ENCODE measurements around the gene USP34. TPM values are rescaled to one million over a fixed set of nuclear protein-coding genes. Genes with fewer than 3 reads are reported as not detected.

USP34 gene
- total RNA-seq, 1 donor from 2014 or later: 139 TPM

- no peaks in the 10 kb centered on the region for H3K27me3 Mint-ChIP-seq
- no peak overlapping the region for H3K27ac Mint-ChIP-seq
- no peak for DNase-seq (ENCODE audit: low spot score, unreplicated experiment)
- no peaks in the 10 kb centered on the region for H3K4me1 Mint-ChIP-seq (ENCODE audit: low read depth)
- no peaks in the 10 kb centered on the region for H3K9me3 Mint-ChIP-seq (ENCODE audit: low read depth)
- no peak for TF ChIP-seq CTCF (IDR thresholded peaks at IDR 0.05; ENCODE audit: unreplicated experiment)
- H3K36me3 Mint-ChIP-seq (ENCODE audit: insufficient read depth): peaks cover 36% of the 10 kb centered on the region
- no peak overlapping the region for H3K4me3 Mint-ChIP-seq (ENCODE audit: low read depth)
Measured at GRCh38 chr2:61368687-61369665, 101.9 kb downstream of the USP34 start.

- Mint-ChIP-seq H3K27ac (no peak overlapping the region), H3K36me3 (ENCODE audit: insufficient read depth) (peaks cover 46% of the 10 kb centered on the region), H3K4me3 (ENCODE audit: low read depth) (no peak overlapping the region), H3K9me3 (ENCODE audit: low read depth) (peaks cover 12% of the 10 kb centered on the region), H3K4me1 (ENCODE audit: low read depth) (no peaks in the 10 kb centered on the region), H3K27me3 (no peaks in the 10 kb centered on the region)
- no peak for DNase-seq (ENCODE audit: low spot score, unreplicated experiment)
- TF ChIP-seq CTCF (IDR thresholded peaks at IDR 0.05; ENCODE audit: unreplicated experiment): no peak
Measured at GRCh38 chr2:61367177-61367576, 103.7 kb downstream of the USP34 start.

GRCh38 chr2:61363580-61363979 lies 107.3 kb downstream of the USP34 start:
- Mint-ChIP-seq H3K9me3 (ENCODE audit: low read depth) (peaks cover 12% of the 10 kb centered on the region), H3K4me1 (ENCODE audit: low read depth) (no peaks in the 10 kb centered on the region), H3K27me3 (no peaks in the 10 kb centered on the region), H3K4me3 (ENCODE audit: low read depth) (no peak overlapping the region), H3K27ac (no peak overlapping the region), H3K36me3 (ENCODE audit: insufficient read depth) (peaks cover 36% of the 10 kb centered on the region)
- no peak for TF ChIP-seq CTCF (IDR thresholded peaks at IDR 0.05; ENCODE audit: unreplicated experiment)
- DNase-seq (ENCODE audit: low spot score, unreplicated experiment): no peak

GRCh38 chr2:61362873-61363272 lies 108.0 kb downstream of the USP34 start:
- Mint-ChIP-seq H3K4me1 (ENCODE audit: low read depth) (no peaks in the 10 kb centered on the region), H3K27me3 (no peaks in the 10 kb centered on the region), H3K9me3 (ENCODE audit: low read depth) (peaks cover 12% of the 10 kb centered on the region), H3K4me3 (ENCODE audit: low read depth) (no peak overlapping the region), H3K36me3 (ENCODE audit: insufficient read depth) (peaks cover 33% of the 10 kb centered on the region), H3K27ac (no peak overlapping the region)
- no peak for TF ChIP-seq CTCF (IDR thresholded peaks at IDR 0.05; ENCODE audit: unreplicated experiment)
- DNase-seq (ENCODE audit: low spot score, unreplicated experiment): no peak

- no peak for DNase-seq (ENCODE audit: low spot score, unreplicated experiment)
- Mint-ChIP-seq H3K36me3 (ENCODE audit: insufficient read depth) (peaks cover 31% of the 10 kb centered on the region), H3K27me3 (no peaks in the 10 kb centered on the region), H3K4me3 (ENCODE audit: low read depth) (no peak overlapping the region), H3K4me1 (ENCODE audit: low read depth) (no peaks in the 10 kb centered on the region), H3K9me3 (ENCODE audit: low read depth) (peaks cover 12% of the 10 kb centered on the region), H3K27ac (no peak overlapping the region)
- no peak for TF ChIP-seq CTCF (IDR thresholded peaks at IDR 0.05; ENCODE audit: unreplicated experiment)
Measured at GRCh38 chr2:61361068-61361467, 109.8 kb downstream of the USP34 start.
